GM23248 (cell line): Measurements from ENCODE around the gene LIN7C.

Experiments used
- EZH2 ChIP-seq: fragments of 200-600 bp; sonication (generic); IDR thresholded peaks from 2 replicates; pipeline ENCODE4 v1.6.1; 2018; ENCODE audit warnings: antibody characterized with exemption, mild to moderate bottlenecking; ENCODE audit not compliant: insufficient read depth, poor library complexity, severe bottlenecking
- EZH2phosphoT487 ChIP-seq: fragments of 200-600 bp; sonication (generic); IDR thresholded peaks from 2 replicates; pipeline ENCODE4 v1.6.1; 2018; ENCODE audit warnings: antibody characterized with exemption, moderate library complexity, mild to moderate bottlenecking, low read depth; ENCODE audit not compliant: insufficient read depth

DNA sequence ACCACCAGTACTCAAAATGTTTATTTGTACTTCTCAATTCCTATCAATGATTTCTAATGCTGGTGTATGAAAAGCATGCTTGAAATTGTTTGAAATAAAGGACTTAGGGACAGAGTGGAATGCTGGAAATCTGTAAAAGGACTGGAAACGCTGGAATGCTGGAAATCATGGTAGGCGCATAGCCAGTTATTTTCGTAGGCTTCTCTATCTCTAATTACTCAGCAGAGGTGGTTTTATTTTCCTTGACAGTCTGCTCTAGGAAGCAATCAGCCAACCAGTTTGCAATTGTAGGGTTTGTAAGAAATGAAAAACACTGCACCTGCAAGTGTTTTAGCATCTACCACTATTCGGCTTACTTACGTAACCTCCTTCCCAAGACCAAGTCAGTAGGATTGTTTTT lies 788 bp downstream of the LIN7C start:
- TF ChIP-seq EZH2phosphoT487 (no peak), EZH2 (no peak)
